Measurements from ENCODE around the gene CD19.

CD19 gene

DNA sequence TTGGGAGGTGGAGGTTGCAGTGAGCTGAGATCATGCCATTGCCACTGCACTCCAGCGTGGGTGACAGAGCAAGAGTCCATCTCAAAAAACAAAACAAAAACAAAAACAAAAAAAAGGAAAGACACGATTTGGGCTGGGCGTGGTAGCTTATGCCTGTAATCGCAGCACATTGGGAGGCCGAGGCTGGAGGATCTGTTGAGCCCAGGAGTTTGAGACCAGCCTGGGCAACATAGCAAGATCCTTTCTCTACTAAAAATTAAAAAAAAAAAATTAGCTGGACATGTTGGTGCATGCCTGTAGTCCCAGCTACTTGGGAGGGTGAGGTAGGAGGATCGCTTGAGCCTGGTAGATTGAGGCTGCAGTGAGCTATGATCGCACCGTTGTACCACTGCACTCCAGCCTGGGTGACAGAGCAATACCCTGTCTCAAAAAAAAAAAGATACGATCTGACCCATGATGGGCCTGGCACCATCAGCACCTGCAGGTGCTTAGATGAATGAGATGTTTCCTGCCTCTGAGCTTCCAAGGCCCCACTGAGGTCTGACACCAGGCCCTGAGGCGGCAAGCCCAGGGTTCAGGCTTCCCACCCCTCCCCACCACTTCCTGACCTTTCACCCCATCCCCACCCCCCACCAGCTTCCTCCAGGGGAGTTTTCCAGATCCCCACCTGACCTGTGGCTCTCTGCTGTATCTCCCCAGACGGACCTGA lies 31.7 kb upstream of the CD19 start:
- TF ChIP-seq, protein P1, sequence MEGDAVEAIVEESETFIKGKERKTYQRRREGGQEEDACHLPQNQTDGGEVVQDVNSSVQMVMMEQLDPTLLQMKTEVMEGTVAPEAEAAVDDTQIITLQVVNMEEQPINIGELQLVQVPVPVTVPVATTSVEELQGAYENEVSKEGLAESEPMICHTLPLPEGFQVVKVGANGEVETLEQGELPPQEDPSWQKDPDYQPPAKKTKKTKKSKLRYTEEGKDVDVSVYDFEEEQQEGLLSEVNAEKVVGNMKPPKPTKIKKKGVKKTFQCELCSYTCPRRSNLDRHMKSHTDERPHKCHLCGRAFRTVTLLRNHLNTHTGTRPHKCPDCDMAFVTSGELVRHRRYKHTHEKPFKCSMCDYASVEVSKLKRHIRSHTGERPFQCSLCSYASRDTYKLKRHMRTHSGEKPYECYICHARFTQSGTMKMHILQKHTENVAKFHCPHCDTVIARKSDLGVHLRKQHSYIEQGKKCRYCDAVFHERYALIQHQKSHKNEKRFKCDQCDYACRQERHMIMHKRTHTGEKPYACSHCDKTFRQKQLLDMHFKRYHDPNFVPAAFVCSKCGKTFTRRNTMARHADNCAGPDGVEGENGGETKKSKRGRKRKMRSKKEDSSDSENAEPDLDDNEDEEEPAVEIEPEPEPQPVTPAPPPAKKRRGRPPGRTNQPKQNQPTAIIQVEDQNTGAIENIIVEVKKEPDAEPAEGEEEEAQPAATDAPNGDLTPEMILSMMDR (IDR thresholded peaks at IDR 0.05; ENCODE audit: low read depth, low read length): no peak
- in situ Hi-C loops (cut with HindIII; ENCODE audit: low sequenced_read_pairs): no loop called here
- no peak overlapping the region for H3K4me3 ChIP-seq (ENCODE audit: low read depth, low read length)
- no peak for DNase-seq (ENCODE audit: low read depth, low spot score)

GRCh38 chr16:28900601-28901000 lies 31.2 kb upstream of the CD19 start:
- DNase-seq (ENCODE audit: low read depth, low spot score): no peak
- no peak overlapping the region for H3K4me3 ChIP-seq (ENCODE audit: low read depth, low read length)
- in situ Hi-C loops (cut with HindIII; ENCODE audit: low sequenced_read_pairs): no loop called here
- TF ChIP-seq, protein P1 (IDR thresholded peaks at IDR 0.05; ENCODE audit: low read depth, low read length): no peak

GRCh38 chr16:28901862-28902261 lies 29.9 kb upstream of the CD19 start:
- in situ Hi-C loops (cut with HindIII; ENCODE audit: low sequenced_read_pairs): no loop called here
- no peak overlapping the region for H3K4me3 ChIP-seq (ENCODE audit: low read depth, low read length)
- DNase-seq (ENCODE audit: low read depth, low spot score): no peak
- TF ChIP-seq, protein P1 (IDR thresholded peaks at IDR 0.05; ENCODE audit: low read depth, low read length): no peak

DNA sequence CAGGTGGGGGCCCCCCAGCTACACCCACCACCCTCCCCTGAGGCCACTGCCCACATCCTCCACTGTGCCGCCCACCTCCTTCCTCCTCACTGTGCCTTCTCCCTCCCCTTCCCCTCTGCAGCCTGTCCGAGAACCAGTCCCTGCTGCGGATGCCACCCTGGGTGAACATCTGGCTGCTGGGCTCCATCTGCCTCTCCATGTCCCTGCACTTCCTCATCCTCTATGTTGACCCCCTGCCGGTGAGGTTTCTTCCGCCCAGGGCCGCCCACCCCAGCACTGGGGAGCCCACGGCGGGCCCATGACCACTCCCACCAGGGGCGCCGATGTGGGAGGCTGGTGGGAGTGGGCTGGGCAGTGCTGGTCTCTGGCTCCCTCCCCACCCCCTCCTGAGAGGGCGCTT lies 28.9 kb upstream of the CD19 start:
- in situ Hi-C loops (cut with HindIII; ENCODE audit: low sequenced_read_pairs): no loop called here
- no peak for DNase-seq (ENCODE audit: low read depth, low spot score)
- TF ChIP-seq, protein P1 (IDR thresholded peaks at IDR 0.05; ENCODE audit: low read depth, low read length): no peak
- H3K4me3 ChIP-seq (ENCODE audit: low read depth, low read length): no peak overlapping the region

- TF ChIP-seq, protein P1 (IDR thresholded peaks at IDR 0.05; ENCODE audit: low read depth, low read length): no peak
- no peak for DNase-seq (ENCODE audit: low read depth, low spot score)
- H3K4me3 ChIP-seq (ENCODE audit: low read depth, low read length): no peak overlapping the region
- in situ Hi-C loops (cut with HindIII; ENCODE audit: low sequenced_read_pairs): no loop called here
These were observed 28.3 kb upstream of the CD19 start for GRCh38 chr16:28903344-28904042.

- H3K4me3 ChIP-seq (ENCODE audit: low read depth, low read length): no peak overlapping the region
- DNase-seq (ENCODE audit: low read depth, low spot score): no peak
- in situ Hi-C loops (cut with HindIII; ENCODE audit: low sequenced_read_pairs): no loop called here
- TF ChIP-seq, protein P1 (IDR thresholded peaks at IDR 0.05; ENCODE audit: low read depth, low read length): no peak
These were observed 27.4 kb upstream of the CD19 start for GRCh38 chr16:28904363-28904762.
